ENCODE data around the gene GOLGA6L7. TPM values are rescaled to one million over a fixed set of nuclear protein-coding genes. Genes with fewer than 3 reads are reported as not detected.
A peak's percentile ranks its signal among the peaks of the same experiment; 100 is the strongest.
"Not testable (repeated sequence)": the region's sequence is repeated elsewhere in the genome, so short reads cannot be mapped to it uniquely, and the experiment has no call there.

GOLGA6L7 gene, protein sequence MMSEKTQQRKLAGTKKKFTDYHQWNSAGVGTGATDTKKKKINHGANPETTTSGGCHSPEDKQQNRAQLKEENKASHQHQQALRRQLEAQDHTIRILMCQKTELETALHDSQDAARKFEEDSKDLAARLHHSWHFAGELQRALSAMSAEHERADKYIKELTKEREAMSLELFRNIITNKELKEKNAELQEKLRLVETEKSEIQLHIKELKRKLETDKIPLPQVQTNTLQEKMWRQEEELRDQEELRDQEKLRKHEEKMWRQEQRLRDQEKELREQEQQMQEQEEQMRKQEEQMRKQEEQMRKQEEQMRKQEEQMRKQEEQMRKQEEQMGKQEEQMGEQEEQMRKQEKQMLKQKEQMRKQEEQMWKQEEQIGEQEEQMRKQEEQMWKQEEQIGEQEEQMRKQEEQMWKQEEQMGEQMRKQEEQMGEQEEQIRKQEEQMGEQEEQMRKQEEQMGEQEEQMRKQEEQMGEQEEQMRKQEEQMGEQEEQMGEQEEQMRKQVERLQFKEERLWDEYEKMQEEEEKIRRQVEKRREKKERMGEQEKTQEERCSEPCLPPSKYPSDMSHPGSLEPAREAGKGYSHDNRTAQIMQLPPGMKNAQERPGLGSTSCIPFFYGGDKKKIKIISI
- not detected for total RNA-seq

DNA sequence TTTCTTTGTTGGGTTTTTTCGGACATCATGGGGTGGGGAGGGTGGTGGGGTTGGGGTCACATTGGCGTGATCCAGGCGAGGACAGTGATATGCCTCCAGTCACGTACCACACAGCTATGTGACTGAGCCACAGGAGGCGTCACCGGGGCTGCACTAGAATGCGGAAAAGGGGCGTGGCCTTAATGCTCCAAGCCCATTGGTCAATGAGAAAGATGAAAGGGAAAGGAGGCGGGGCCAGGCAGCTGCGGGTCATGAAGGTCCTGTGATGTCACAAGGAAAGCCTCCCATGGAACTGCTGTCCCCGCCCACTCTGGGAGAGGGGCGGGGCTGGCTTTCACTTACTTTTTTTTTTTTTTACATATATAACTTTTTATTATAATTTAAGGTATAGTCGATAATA, at the start of gene GOLGA6L7:
GOLGA6L7 (minus strand) TSS at position 124 of the 400 bp plus-strand sequence; CDS start at position 29, 95 bp downstream.
- H3K9me3 Mint-ChIP-seq (ENCODE audit: insufficient read depth); ATAC-seq; H3K27me3 Mint-ChIP-seq (ENCODE audit: low read depth); H3K4me3 Mint-ChIP-seq; POLR2A ChIA-PET; CTCF ChIA-PET; H3K36me3 Mint-ChIP-seq (ENCODE audit: low read depth): not testable (repeated sequence)
- Mint-ChIP-seq H3K27ac (peak within 1 kb of the TSS; percentile 64), H3K4me1 (ENCODE audit: low read depth) (peaks cover 24% of the 10 kb centered on the region)
- peak; percentile 26 for DNase-seq

DNA sequence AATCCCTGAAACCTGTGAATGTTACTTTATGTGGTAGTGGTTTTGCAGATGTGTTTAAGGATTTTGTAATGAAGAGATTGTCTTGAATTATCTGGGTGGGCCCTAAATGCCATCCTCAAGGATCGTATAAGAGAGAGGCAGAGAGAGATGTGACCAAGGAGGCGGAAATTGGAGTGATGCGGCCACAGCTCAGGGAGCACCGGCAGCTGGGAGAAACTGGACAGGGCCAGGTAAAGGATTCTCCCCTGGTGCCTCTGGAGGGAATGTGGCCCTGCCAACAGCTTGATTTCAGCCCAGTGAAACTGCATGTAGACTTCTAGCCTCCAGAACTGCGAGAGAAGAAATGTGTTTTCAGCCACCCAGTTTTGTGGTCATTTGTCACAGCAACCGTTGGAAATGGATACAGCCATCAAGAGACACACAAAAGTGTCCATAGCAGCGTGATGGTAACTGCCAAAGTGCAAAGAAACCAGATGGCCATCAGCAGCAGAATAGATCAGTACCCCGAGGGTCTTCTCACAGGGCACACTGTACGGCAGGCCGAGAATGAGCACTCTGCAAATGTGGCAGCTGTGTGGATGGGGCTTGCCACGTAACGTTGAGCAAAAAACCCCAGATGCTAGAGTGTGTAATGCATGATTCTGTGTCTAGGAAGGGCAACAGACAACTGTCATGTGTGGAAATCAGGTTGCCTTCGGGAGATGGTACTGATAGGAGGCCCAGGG, 49.6 kb upstream of the GOLGA6L7 start:
- no peak for ATAC-seq
- ChIA-PET POLR2A (no interaction called here), CTCF (no interaction called here)

DNA sequence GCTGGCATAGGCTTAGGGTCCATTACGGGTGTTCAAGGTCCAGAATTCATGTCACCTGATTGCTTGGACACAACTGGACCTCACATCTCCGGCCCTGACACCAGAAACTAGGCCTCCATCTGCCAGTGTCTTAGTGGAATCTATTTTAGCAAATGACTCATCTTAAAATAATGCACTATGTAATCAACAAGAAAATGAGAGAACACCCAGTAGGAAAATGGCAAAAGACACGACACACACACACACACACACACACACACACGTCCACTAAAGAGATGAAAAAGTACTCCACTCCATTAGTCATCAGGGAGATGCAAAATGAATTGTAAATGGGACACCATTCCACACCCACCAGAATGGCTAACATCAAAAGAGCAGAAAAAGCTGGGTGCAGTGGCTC, 48.5 kb upstream of the GOLGA6L7 start:
- POLR2A ChIA-PET = no interaction called here

More for the DNA sequence above, 49.6 kb upstream of the GOLGA6L7 start:
- peaks cover 15% of the 10 kb centered on the region for H3K4me1 Mint-ChIP-seq (ENCODE audit: low read depth)
- DNase-seq = no peak
- H3K36me3 Mint-ChIP-seq (ENCODE audit: low read depth) = no peaks in the 10 kb centered on the region
- H3K27ac Mint-ChIP-seq = no peak overlapping the region
- H3K4me3 Mint-ChIP-seq = no peak overlapping the region
- H3K9me3 Mint-ChIP-seq (ENCODE audit: insufficient read depth) = no peaks in the 10 kb centered on the region
- no peaks in the 10 kb centered on the region for H3K27me3 Mint-ChIP-seq (ENCODE audit: low read depth)

DNA sequence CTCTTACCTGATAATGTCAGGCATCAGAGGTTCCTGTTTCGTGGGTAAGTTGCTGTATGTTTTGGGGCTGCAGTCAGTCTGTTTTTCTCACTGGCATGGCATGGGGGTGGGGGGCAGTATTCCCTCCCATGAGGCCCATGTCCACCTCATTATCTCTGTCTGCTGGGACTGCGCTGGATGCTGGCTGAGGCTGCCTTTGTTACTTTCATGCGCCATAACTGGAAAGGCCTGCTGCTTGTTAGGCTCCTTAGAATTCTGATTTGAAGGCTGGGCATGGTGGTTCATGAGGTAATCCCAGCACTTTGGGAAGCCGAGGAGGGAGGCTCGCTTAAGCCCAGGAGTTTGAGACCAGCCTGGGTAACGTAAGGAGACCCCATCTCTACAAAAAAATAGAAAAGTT, 47.1 kb upstream of the GOLGA6L7 start:
- ATAC-seq (no peak), DNase-seq (no peak)
- CTCF ChIA-PET = interaction anchor here (1.3 kb wide), 1 partner anchor 60 kb away, joined by 3 read pairs; no protein-coding TSS in a partner anchor
- peaks cover 34% of the 10 kb centered on the region for H3K4me1 Mint-ChIP-seq (ENCODE audit: low read depth)
- H3K27ac Mint-ChIP-seq = no peak overlapping the region
- H3K4me3 Mint-ChIP-seq = no peak overlapping the region
- no peaks in the 10 kb centered on the region for H3K36me3 Mint-ChIP-seq (ENCODE audit: low read depth)
- POLR2A ChIA-PET = no interaction called here
- no peaks in the 10 kb centered on the region for H3K9me3 Mint-ChIP-seq (ENCODE audit: insufficient read depth)
- no peaks in the 10 kb centered on the region for H3K27me3 Mint-ChIP-seq (ENCODE audit: low read depth)

More for the DNA sequence above, 48.5 kb upstream of the GOLGA6L7 start:
- H3K9me3 Mint-ChIP-seq (ENCODE audit: insufficient read depth) = no peaks in the 10 kb centered on the region
- peaks cover 25% of the 10 kb centered on the region for H3K4me1 Mint-ChIP-seq (ENCODE audit: low read depth)
- H3K27ac Mint-ChIP-seq = no peak overlapping the region
- no peaks in the 10 kb centered on the region for H3K36me3 Mint-ChIP-seq (ENCODE audit: low read depth)
- ATAC-seq (no peak), DNase-seq (no peak)
- H3K4me3 Mint-ChIP-seq = no peak overlapping the region
- no peaks in the 10 kb centered on the region for H3K27me3 Mint-ChIP-seq (ENCODE audit: low read depth)
- CTCF ChIA-PET = no interaction called here

DNA sequence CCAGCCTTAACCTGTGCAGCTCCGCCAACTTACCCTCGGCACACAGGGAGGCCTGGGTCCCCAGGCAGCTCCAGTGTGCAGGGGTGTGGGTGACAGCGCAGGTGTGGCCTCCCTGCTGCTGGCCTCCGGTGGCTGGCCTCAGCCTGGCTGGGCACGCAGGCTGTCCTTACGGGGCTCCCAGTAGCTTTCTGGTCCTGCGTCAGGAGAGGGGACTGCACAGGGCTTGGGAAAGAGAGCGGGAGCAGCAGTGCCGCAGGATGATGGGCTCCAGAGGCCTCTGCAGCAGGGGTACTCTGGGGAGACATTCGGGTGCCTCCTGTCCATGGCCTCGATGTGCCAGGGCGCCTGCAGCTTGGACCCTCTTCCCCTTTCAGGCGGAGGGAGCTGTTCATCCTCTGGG, 46.7 kb upstream of the GOLGA6L7 start:
- peaks cover 38% of the 10 kb centered on the region for H3K4me1 Mint-ChIP-seq (ENCODE audit: low read depth)
- peaks cover 3% of the 10 kb centered on the region for H3K36me3 Mint-ChIP-seq (ENCODE audit: low read depth)
- POLR2A ChIA-PET = no interaction called here
- no peak overlapping the region for H3K4me3 Mint-ChIP-seq
- DNase-seq (no peak), ATAC-seq (no peak)
- no peaks in the 10 kb centered on the region for H3K9me3 Mint-ChIP-seq (ENCODE audit: insufficient read depth)
- CTCF ChIA-PET = no interaction called here
- no peaks in the 10 kb centered on the region for H3K27me3 Mint-ChIP-seq (ENCODE audit: low read depth)
- no peak overlapping the region for H3K27ac Mint-ChIP-seq

DNA sequence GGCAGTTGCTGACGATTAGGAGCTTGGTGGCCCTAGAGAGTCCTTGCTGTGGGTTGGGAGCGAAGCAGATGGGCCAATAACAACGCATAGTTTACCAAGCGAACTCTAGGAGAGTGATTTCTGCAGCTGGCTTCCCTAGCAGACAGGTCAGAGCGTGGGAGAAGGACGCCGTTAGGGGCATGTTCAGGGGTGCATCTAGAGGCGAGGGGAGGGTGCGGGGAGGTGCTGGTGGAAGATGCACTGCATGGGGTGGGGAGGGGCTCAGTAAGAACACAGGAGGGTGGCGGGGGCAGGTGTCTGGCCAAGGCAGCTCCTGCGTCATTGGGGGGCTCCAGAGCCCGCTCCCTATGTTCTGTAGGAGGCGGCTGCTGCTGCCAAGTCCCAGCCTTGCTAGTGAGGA, 46.2 kb upstream of the GOLGA6L7 start:
- no peak for DNase-seq
- Mint-ChIP-seq H3K27ac (no peak overlapping the region), H3K27me3 (ENCODE audit: low read depth) (no peaks in the 10 kb centered on the region), H3K9me3 (ENCODE audit: insufficient read depth) (no peaks in the 10 kb centered on the region), H3K4me1 (ENCODE audit: low read depth) (peaks cover 43% of the 10 kb centered on the region), H3K4me3 (no peak overlapping the region), H3K36me3 (ENCODE audit: low read depth) (peaks cover 3% of the 10 kb centered on the region)
- ChIA-PET POLR2A (no interaction called here), CTCF (no interaction called here)
- ATAC-seq = no peak

DNA sequence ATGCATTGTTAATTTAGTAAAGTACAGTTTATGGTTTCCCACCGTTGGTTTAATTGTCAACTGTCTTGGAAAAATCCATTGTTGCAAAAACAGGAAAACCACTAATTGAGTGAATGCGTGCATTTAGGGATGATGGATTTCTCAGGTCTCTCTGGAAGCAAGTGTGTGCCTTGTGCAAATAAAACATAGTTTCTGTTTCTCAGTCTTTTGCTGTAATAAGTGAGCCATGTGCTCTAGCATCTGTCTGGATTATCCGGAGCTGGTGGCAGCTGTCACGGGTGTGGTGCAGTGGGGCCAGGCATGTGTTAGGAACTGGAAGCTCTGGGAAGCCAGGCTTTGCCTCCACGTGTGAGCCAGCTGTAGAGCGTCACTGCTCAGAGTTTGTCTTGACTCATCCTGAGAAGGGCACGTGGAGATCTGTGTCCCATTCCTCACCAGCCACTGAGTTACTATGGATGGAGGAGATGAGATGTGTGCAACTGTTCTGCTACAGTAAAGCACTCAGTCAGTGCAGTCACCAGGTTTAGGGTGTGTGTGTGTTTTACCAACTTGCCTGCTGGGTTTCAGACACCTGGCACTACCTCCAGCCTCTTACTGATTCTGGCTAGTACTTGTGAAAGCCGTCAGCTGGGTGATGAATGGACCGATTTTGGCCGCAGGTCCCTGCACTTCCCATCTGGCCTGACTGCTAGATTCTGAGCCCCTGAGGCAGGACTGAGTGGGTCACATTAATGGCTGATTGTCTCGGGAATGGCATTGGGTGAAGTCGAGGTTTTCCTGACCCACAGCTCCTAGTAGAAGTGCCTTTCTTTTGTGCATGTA, 44.6 kb upstream of the GOLGA6L7 start:
- no peaks in the 10 kb centered on the region for H3K27me3 Mint-ChIP-seq (ENCODE audit: low read depth)
- POLR2A ChIA-PET = no interaction called here
- ATAC-seq (no peak), DNase-seq (no peak)
- H3K9me3 Mint-ChIP-seq (ENCODE audit: insufficient read depth) = no peaks in the 10 kb centered on the region
- H3K4me1 Mint-ChIP-seq (ENCODE audit: low read depth) = peaks cover 54% of the 10 kb centered on the region
- peaks cover 3% of the 10 kb centered on the region for H3K36me3 Mint-ChIP-seq (ENCODE audit: low read depth)
- H3K4me3 Mint-ChIP-seq = no peak overlapping the region
- CTCF ChIA-PET = interaction anchor here (1.2 to 1.9 kb wide), 2 partner anchors 18 to 210 kb away, joined by 3 to 4 read pairs; no protein-coding TSS in a partner anchor
- H3K27ac Mint-ChIP-seq = no peak overlapping the region

DNA sequence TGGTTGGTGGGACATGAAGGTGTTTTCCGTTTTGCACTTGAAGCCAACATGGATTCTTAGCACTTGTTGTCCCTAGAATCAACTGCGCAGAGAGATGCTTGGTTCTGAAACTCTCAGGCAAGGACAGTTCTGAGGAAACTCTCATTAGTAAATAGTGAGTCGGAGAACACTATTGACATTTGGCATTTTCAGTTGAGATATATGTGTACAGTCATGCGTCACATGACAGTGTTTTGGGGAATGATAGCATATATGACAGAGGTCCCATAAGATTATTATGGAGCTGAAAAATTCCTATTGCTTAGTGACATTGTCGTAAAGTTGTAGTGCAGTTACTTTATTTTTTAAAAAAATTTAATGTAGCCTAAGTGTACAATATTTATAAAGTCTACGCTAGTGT, 43.1 kb upstream of the GOLGA6L7 start:
- Mint-ChIP-seq H3K27ac (peak overlapping the region; percentile 95), H3K36me3 (ENCODE audit: low read depth) (peaks cover 3% of the 10 kb centered on the region), H3K4me3 (no peak overlapping the region), H3K9me3 (ENCODE audit: insufficient read depth) (no peaks in the 10 kb centered on the region), H3K4me1 (ENCODE audit: low read depth) (peaks cover 65% of the 10 kb centered on the region), H3K27me3 (ENCODE audit: low read depth) (peaks cover 4% of the 10 kb centered on the region)
- ChIA-PET POLR2A (no interaction called here), CTCF (interaction anchor here (1.5 to 2.4 kb wide), 3 partner anchors 20 to 198 kb away, joined by 4 to 8 read pairs (median 4); no protein-coding TSS in a partner anchor)
- DNase-seq (no peak), ATAC-seq (no peak)

DNA sequence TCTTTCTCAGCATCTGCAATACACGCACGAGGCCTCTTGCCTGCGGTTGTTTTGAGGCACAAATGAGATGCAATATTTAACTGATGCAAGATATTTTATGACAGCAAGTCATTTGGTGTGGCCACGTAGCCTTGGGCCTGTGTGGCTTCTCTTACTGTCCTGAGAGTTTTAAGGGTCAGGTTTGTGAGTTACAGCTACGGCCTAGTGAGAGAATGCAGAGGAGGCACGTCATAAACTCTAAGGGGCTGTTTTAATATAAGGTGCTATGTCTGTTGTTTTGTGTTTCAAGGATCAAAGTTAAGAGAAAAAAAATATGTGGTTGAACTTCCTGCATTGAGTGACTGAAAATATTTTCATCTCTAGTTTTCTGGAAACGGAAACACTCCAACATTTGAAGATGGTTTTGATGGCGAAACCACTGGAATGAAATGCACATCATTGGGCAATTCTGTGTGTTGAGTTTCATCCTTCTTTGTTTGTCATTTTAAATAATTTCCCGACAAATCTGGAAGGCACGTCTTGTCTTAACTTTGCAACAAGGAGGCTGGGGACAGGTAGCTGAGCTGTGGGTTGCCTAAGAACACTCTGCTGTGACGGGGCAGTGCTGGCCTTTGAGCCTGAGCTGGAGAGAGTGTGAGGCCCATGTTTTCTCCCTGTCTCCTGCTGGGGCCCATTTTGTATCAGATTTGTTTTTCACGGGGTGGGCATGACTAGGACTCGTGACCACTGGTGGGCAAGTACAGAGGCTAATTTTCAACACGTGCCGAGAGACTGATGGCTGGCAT, 42.5 kb upstream of the GOLGA6L7 start:
- H3K4me1 Mint-ChIP-seq (ENCODE audit: low read depth) = peaks cover 64% of the 10 kb centered on the region
- peak overlapping the region; percentile 95 for H3K27ac Mint-ChIP-seq
- ChIA-PET CTCF (interaction anchor here (0.7 to 2.4 kb wide), 6 partner anchors 28 to 213 kb away, joined by 3 to 8 read pairs (median 3); no protein-coding TSS in a partner anchor), POLR2A (no interaction called here)
- ATAC-seq (peak; percentile 52), DNase-seq (peak; percentile 46)
- peaks cover 3% of the 10 kb centered on the region for H3K36me3 Mint-ChIP-seq (ENCODE audit: low read depth)
- H3K27me3 Mint-ChIP-seq (ENCODE audit: low read depth) = peaks cover 4% of the 10 kb centered on the region
- H3K9me3 Mint-ChIP-seq (ENCODE audit: insufficient read depth) = no peaks in the 10 kb centered on the region
- peak overlapping the region; percentile 57 for H3K4me3 Mint-ChIP-seq

DNA sequence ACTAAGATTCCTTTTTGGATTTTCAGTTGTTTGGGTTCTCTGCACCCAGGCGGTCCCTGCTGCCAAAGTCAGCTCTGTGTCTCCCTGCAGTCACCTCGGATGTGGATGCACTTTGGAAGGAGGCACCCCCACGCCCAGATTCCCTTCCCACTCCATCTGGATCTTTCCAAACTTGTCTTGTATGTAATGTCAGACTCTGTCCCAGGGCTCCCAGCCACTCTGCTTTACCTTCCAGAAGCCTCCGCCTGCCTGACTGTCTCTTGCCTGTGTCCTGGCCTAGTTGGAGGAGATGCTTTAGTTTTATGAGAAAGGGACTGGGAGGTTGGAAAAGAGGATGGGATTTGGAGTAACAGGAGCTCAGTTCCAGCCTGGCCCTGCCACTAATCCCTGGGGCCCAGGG, 41.8 kb upstream of the GOLGA6L7 start:
- Mint-ChIP-seq H3K27ac (peak overlapping the region; percentile 95), H3K4me3 (peak overlapping the region; percentile 57)
- POLR2A ChIA-PET = not testable (repeated sequence)

DNA sequence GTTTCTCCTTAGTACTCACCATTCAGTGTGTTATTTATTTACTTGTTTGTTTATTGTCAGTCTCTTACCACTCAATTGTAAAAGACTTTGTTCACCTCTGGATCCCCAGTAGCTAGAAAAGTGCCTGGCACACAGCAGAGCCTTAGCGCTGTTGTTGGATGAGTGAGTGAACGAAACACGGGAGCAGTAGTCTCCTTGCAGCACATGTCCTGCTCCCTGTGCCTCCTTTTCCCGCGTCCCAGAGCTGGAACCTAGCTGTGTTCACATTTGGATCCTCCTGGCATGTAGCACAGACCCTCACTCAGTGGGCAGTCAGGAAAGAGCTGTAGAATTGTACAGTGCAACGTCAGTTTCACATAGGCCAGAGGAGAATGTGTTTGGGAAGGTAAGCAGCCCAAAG, 41.4 kb upstream of the GOLGA6L7 start:
- ATAC-seq; H3K9me3 Mint-ChIP-seq (ENCODE audit: insufficient read depth); H3K4me3 Mint-ChIP-seq; H3K27me3 Mint-ChIP-seq (ENCODE audit: low read depth); H3K36me3 Mint-ChIP-seq (ENCODE audit: low read depth); DNase-seq; POLR2A ChIA-PET: not testable (repeated sequence)
- CTCF ChIA-PET = interaction anchor here (1.0 to 2.4 kb wide), 5 partner anchors 29 to 214 kb away, joined by 3 to 8 read pairs (median 3); no protein-coding TSS in a partner anchor
- H3K4me1 Mint-ChIP-seq (ENCODE audit: low read depth) = peaks cover 61% of the 10 kb centered on the region
- peak overlapping the region; percentile 95 for H3K27ac Mint-ChIP-seq

More for the DNA sequence above, 41.8 kb upstream of the GOLGA6L7 start:
- not testable (repeated sequence) for ATAC-seq; H3K9me3 Mint-ChIP-seq (ENCODE audit: insufficient read depth); H3K27me3 Mint-ChIP-seq (ENCODE audit: low read depth); H3K36me3 Mint-ChIP-seq (ENCODE audit: low read depth); DNase-seq
- H3K4me1 Mint-ChIP-seq (ENCODE audit: low read depth) = peaks cover 61% of the 10 kb centered on the region
- CTCF ChIA-PET = interaction anchor here (1.0 to 2.4 kb wide), 5 partner anchors 29 to 213 kb away, joined by 3 to 8 read pairs (median 3); no protein-coding TSS in a partner anchor
